ENCODE results near the gene XIRP2.

XIRP2 gene

DNA sequence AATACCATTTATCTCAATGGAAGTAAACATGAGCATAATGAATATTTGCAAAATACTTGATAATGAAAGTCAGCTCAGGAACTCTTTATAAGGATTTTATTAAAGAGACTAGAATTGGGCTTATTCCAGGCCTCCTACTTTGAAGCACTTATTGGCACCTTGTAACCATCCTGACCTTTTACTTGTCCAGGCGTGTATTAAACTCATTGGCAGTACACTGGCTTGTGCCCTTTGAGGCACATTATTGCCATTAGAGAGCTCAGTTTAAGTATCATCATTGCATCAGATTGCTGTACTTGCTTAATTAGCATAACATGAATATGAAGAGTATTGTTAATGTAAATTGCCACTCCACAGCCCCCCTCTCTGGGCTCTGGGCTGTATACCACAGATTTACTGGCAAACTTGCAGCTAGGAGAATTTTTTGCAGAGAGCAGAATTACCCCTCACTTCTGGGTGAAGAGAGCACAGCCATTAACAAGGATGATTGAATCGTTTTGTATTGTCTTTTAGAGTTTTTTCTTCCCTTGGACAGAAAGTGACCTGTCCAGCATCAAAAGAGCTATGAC is 72.5 kb downstream of the XIRP2 start:
- TF ChIP-seq, protein P1, sequence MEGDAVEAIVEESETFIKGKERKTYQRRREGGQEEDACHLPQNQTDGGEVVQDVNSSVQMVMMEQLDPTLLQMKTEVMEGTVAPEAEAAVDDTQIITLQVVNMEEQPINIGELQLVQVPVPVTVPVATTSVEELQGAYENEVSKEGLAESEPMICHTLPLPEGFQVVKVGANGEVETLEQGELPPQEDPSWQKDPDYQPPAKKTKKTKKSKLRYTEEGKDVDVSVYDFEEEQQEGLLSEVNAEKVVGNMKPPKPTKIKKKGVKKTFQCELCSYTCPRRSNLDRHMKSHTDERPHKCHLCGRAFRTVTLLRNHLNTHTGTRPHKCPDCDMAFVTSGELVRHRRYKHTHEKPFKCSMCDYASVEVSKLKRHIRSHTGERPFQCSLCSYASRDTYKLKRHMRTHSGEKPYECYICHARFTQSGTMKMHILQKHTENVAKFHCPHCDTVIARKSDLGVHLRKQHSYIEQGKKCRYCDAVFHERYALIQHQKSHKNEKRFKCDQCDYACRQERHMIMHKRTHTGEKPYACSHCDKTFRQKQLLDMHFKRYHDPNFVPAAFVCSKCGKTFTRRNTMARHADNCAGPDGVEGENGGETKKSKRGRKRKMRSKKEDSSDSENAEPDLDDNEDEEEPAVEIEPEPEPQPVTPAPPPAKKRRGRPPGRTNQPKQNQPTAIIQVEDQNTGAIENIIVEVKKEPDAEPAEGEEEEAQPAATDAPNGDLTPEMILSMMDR (IDR thresholded peaks at IDR 0.05; ENCODE audit: low read depth, low read length), result no peak
- no peak for DNase-seq (ENCODE audit: extremely low read depth, low read depth)

DNA sequence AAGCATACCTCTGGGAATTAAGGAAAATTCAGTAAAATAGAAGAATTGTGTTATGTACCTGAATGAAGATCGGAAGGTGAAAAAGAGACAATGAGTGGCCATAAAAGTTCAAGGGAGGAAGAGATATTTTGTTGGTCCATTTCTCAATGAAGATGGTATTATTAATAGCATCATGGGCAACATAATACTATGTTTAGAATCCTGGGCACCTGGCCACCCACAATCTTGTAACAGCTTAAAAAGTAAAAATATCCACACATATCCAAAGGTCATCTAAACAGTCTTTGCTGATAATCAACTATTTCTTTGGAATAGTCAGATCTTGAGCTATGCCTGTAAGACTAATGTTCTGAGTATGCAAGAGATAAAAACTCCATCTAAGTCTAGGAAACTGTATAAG is 73.7 kb downstream of the XIRP2 start:
- TF ChIP-seq, protein P1 (IDR thresholded peaks at IDR 0.05; ENCODE audit: low read depth, low read length), result no peak
- no peak for DNase-seq (ENCODE audit: extremely low read depth, low read depth)

DNA sequence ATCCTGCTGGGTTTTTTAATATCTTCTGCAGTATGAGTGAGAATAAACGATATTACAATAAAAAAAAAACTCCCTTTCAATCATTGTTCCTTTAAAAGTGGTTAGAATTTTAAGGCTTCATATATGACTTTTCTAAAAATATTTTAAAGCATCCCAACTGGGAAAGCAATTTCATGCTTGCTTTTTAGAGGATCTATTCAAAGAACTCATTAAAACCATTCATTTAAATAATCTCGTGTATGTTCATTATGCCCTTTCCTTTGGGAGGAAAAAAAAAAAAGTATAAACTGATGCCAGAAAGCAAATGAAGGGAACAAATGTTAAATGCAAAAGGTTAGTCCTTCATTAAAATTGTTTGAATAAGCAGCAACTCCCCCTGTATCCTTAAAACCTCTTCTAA is 81.2 kb downstream of the XIRP2 start:
- DNase-seq (ENCODE audit: extremely low read depth, low read depth), result no peak

DNA sequence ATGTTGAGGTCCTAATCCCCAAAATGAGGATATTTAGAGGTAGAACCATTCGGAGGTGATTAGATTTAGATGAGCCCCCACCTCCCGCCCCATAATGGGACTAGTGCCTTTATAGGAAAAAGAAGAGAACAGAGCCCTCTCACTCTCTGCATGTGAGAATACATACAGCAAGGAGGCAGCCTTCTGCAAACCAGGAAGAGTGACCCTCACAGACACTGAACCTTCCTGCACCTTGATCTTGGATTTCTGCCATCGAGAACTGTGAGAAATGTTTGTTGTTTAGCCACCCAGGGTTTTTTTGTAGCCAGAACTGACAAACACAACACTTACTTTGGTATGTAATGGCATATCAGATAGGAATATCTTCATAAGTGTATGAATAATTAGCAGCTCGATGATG is 83.7 kb downstream of the XIRP2 start:
- TF ChIP-seq, protein P1 (IDR thresholded peaks at IDR 0.05; ENCODE audit: low read depth, low read length), result no peak
- DNase-seq (ENCODE audit: extremely low read depth, low read depth), result no peak

More for the DNA sequence above, 81.2 kb downstream of the XIRP2 start:
- TF ChIP-seq, protein P1 (IDR thresholded peaks at IDR 0.05; ENCODE audit: low read depth, low read length), result no peak

DNA sequence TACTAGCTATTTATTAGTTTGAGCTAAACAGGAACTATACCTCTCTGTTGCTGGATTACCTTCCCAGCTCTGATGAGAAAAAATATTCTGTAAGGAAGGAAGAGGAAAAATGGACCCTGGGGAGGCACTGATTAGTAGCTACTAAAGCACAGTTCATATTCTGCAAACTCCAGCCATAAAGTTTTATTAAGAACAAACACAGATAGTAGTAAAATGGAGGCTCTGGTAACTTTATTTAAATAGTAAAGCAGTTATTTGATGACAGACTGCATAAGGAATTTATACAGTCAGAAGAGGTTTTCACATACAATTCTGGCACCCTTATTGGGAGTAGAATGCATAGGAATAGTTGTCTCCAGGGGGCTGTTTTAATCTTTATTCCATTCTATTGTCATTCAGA is 84.1 kb downstream of the XIRP2 start:
- TF ChIP-seq, protein P1 (IDR thresholded peaks at IDR 0.05; ENCODE audit: low read depth, low read length), result no peak
- DNase-seq (ENCODE audit: extremely low read depth, low read depth), result no peak

DNA sequence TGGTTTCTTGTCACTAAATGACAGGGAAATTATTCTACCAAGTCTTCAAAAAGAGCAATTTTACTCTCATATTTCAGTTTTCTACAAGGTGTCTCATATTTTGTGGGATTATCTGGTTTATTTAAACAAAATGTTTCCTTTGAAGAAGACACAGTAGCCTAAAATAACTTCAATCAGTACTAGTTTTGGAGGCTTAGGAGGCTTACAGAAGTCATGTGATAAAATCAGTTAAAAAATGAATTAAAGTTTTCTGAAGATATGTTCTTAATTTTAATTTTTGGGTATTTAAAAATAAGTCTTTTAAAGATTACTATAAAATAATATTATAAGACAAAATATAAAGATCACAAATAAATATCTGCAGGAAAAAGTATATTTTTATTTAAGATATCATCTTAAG is 95.9 kb downstream of the XIRP2 start:
- TF ChIP-seq, protein P1 (IDR thresholded peaks at IDR 0.05; ENCODE audit: low read depth, low read length), result no peak
- no peak for DNase-seq (ENCODE audit: extremely low read depth, low read depth)

DNA sequence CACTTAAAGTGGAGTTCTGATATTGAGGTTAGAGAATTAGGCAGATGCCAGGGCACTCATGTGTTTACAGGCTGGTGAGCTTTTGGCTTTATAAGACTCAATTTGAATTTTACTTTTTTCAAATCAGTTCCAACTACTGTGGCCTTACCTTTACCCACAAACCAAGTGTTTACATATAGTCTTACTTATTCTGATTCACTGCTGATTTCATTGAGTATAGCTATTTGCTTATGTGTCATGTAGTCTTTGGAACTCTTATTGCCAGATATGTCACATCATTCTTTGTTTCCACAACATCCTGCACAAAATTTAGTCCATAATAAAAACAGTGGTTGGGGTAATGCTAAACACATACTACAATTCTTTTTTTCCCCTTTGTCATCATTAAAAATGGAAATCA is 96.5 kb downstream of the XIRP2 start:
- no peak for DNase-seq (ENCODE audit: extremely low read depth, low read depth)
- TF ChIP-seq, protein P1 (IDR thresholded peaks at IDR 0.05; ENCODE audit: low read depth, low read length), result no peak

All from AG09319 (cell line).